ENCODE data around the gene OSBPL2. TPM values are rescaled to one million over a fixed set of nuclear protein-coding genes. Genes with fewer than 3 reads are reported as not detected.

The OSBPL2 gene
- total and polyA plus RNA-seq, 3 donors from 2014 or later, result 48.5 to 57.2 (median 49.8) TPM

- H3K36me3 ChIP-seq (ENCODE audit: low read depth, missing control alignments), result no peaks in the 10 kb centered on the region
- H3K27me3 ChIP-seq, result no peaks in the 10 kb centered on the region
- no peak for DNase-seq
- no peak overlapping the region for H3K27ac ChIP-seq
- no peak for TF ChIP-seq POLR2A (IDR thresholded peaks at IDR 0.05)
- TF ChIP-seq CTCF (IDR thresholded peaks at IDR 0.05), result no peak
- no peaks in the 10 kb centered on the region for H3K4me1 ChIP-seq
- WGBS, 2 donors, result 87 to 98% methylated on average over 8 to 42 of the region's 46 CpGs
- intact Hi-C loops (cut with DNase I; ENCODE audit: low total_unique reads), result no loop called here
- no peaks in the 10 kb centered on the region for H3K9me3 ChIP-seq
- H3K4me3 ChIP-seq, result no peak overlapping the region
These were observed 92.4 kb downstream of the OSBPL2 start for GRCh38 chr20:62330576-62331317.

- 86 to 92% methylated on average over 19 of the region's 19 CpGs for WGBS, 2 donors
- intact Hi-C loops (cut with DNase I; ENCODE audit: low total_unique reads), result no loop called here
These were observed 93.0 kb downstream of the OSBPL2 start for GRCh38 chr20:62331347-62331746.

GRCh38 chr20:62332421-62332820 lies 94.1 kb downstream of the OSBPL2 start:
- H3K4me1 ChIP-seq, result no peaks in the 10 kb centered on the region
- TF ChIP-seq POLR2A (IDR thresholded peaks at IDR 0.05), result no peak
- TF ChIP-seq CTCF (IDR thresholded peaks at IDR 0.05), result no peak
- no peaks in the 10 kb centered on the region for H3K27me3 ChIP-seq
- H3K4me3 ChIP-seq, result no peak overlapping the region
- H3K36me3 ChIP-seq (ENCODE audit: low read depth, missing control alignments), result no peaks in the 10 kb centered on the region
- H3K27ac ChIP-seq, result no peak overlapping the region
- intact Hi-C loops (cut with DNase I; ENCODE audit: low total_unique reads), result no loop called here
- no peak for DNase-seq
- H3K9me3 ChIP-seq, result no peaks in the 10 kb centered on the region
- WGBS, 2 donors, result 89 to 100% methylated on average over 1 to 15 of the region's 16 CpGs

More at GRCh38 chr20:62331347-62331746, 93.0 kb downstream of the OSBPL2 start:
- H3K27ac ChIP-seq, result no peak overlapping the region
- no peak overlapping the region for H3K4me3 ChIP-seq
- H3K4me1 ChIP-seq, result no peaks in the 10 kb centered on the region
- TF ChIP-seq POLR2A (IDR thresholded peaks at IDR 0.05) (no peak), CTCF (IDR thresholded peaks at IDR 0.05) (no peak)
- H3K9me3 ChIP-seq, result no peaks in the 10 kb centered on the region
- DNase-seq, result no peak
- no peaks in the 10 kb centered on the region for H3K27me3 ChIP-seq
- H3K36me3 ChIP-seq (ENCODE audit: low read depth, missing control alignments), result no peaks in the 10 kb centered on the region

- H3K4me1 ChIP-seq, result no peaks in the 10 kb centered on the region
- H3K27ac ChIP-seq, result no peak overlapping the region
- H3K4me3 ChIP-seq, result no peak overlapping the region
- DNase-seq, result no peak
- intact Hi-C loops (cut with DNase I; ENCODE audit: low total_unique reads), result no loop called here
- WGBS, 2 donors, result 87 to 94% methylated on average over 16 to 34 of the region's 34 CpGs
- TF ChIP-seq POLR2A (IDR thresholded peaks at IDR 0.05) (no peak), CTCF (IDR thresholded peaks at IDR 0.05) (no peak)
- no peaks in the 10 kb centered on the region for H3K27me3 ChIP-seq
- H3K36me3 ChIP-seq (ENCODE audit: low read depth, missing control alignments), result no peaks in the 10 kb centered on the region
- H3K9me3 ChIP-seq, result no peaks in the 10 kb centered on the region
These were observed 94.9 kb downstream of the OSBPL2 start for GRCh38 chr20:62332989-62333819.

All from testis (tissue), 3 donors.